ENCODE data around the gene RBBP9. TPM values are rescaled to one million over a fixed set of nuclear protein-coding genes. Genes with fewer than 3 reads are reported as not detected.

RBBP9 gene
- 0.93 and 3.1 TPM in 2 replicates for total RNA-seq (2011; cell fraction: chromatin; rRNA removed; ENCODE audit: low replicate concordance)
- total RNA-seq (2011; cell fraction: nucleolus; rRNA removed): 0.83 and 1.4 TPM in 2 replicates
- 2.3 and 3.9 TPM in 2 replicates for total RNA-seq (2011; cell fraction: nucleoplasm; rRNA removed)
- 1.5 and 1.7 TPM in 2 replicates for total RNA-seq (2014; rRNA removed)
- 2.7 and 2.8 TPM in 2 replicates for total RNA-seq (2014; rRNA removed; fragmentation: Illumina TruSeq; extraction: Trizol)
- total RNA-seq (2015; rRNA removed; fragmentation: Illumina TruSeq; extraction: Trizol): 2.3 and 2.8 TPM in 2 replicates
- 1.4 and 1.5 TPM in 2 replicates for total RNA-seq (2021)
- polyA plus RNA-seq (2011; rRNA removed): 3.2 and 4.4 TPM in 2 replicates
- 1.6 and 1.7 TPM in 2 replicates for polyA plus RNA-seq (2011; cell fraction: cytosol; rRNA removed)
- 3.5 and 5.2 TPM in 2 replicates for polyA plus RNA-seq (2011; cell fraction: nucleus; rRNA removed)
- 1.0 and 1.1 TPM in 2 replicates for polyA plus RNA-seq (2012)
- polyA plus RNA-seq (2014; fragmentation: Illumina TruSeq; extraction: Trizol): 3.0 and 3.1 TPM in 2 replicates
- 1 to 10 TPM in 1 of 2 experiments, under 1 TPM in 1; 0.94 to 2.5 TPM for polyA plus RNA-seq (2014; fragmentation: Nextera tagmentation; extraction: Ambion mirVana)
- polyA plus RNA-seq (2014; rRNA removed): 1.4 and 1.9 TPM in 2 replicates
- polyA minus RNA-seq (2011; rRNA and poly(A)+ RNA removed): 6.0 and 8.1 TPM in 2 replicates
- 1.5 and 3.1 TPM in 2 replicates for polyA minus RNA-seq (2011; cell fraction: cytosol; rRNA and poly(A)+ RNA removed)
- 0.94 and 2.3 TPM in 2 replicates for polyA minus RNA-seq (2011; cell fraction: nucleus; rRNA and poly(A)+ RNA removed)
- Bru-seq, nascent RNA: percentile 53 among the genes with signal in this experiment
- percentile 49 among the genes with signal in this experiment for BruChase-seq, experiment 1, labeled RNA remaining after a 2-hour chase
- BruChase-seq, experiment 2, labeled RNA remaining after a 6-hour chase: percentile 47 among the genes with signal in this experiment
- long read RNA-seq, experiment 1, partial matches to known transcripts: 0 of 2 reads
- long read RNA-seq, experiment 1, other reads (novel, unspliced or antisense): 0 of 2 reads
- long read RNA-seq, experiment 2, partial matches to known transcripts: 0 of 2 reads
- long read RNA-seq, experiment 2, other reads (novel, unspliced or antisense): 2 of 2 reads
- long read RNA-seq, experiment 3: 0 reads

GRCh38 chr20:18496740-18497592 lies at the start of gene RBBP9:
Gene RBBP9 (minus strand): TSS chr20:18497225. CDS start chr20:18497167, 58 bp downstream.
- Histone ChIP-seq H3K9ac (ENCODE audit: insufficient read depth in 1 of 2, low read depth in 2 of 2, low read length in 2 of 2) (peak within 1 kb of the TSS; percentile 55 to 91), H3K27ac (ENCODE audit: extremely low read depth, low read depth, low read length) (no peak within 1 kb of the TSS), H4K20me1 (replicated peaks; ENCODE audit: control insufficient read depth, insufficient read depth, low read length) (no peaks in the 10 kb centered on the region), H3K27me3 (ENCODE audit: control insufficient read depth in 2 of 2, insufficient read depth in 2 of 2, low read length in 2 of 2) (no peaks in the 10 kb centered on the region), H3K79me2 (ENCODE audit: control insufficient read depth, insufficient read depth, low read length) (no peaks in the 10 kb centered on the region), H3K4me2 (ENCODE audit: insufficient read depth, low read length) (peak within 1 kb of the TSS; percentile 83), H3K9me1 (ENCODE audit: control insufficient read depth, insufficient read depth, low read length) (no peaks in the 10 kb centered on the region), H3K4me1 (replicated peaks in 1 of 2; ENCODE audit: control insufficient read depth in 2 of 2, insufficient read depth in 2 of 2, low read length in 2 of 2) (peaks cover 0 to 2% of the 10 kb centered on the region in 2 experiments; a peak in 1 of 5 replicates), H3K4me3 (peak within 1 kb of the TSS; percentile 66), H3K36me3 (ENCODE audit: control insufficient read depth, insufficient read depth, low read length) (no peaks in the 10 kb centered on the region), H3K9me3 (replicated peaks; ENCODE audit: control insufficient read depth, insufficient read depth, low read depth, low read length) (no peaks in the 10 kb centered on the region), H2AFZ (ENCODE audit: low read depth, low read length) (peak within 1 kb of the TSS; percentile 96)
- intact Hi-C loops (cut with micrococcal nuclease) (no loop called here), in situ Hi-C loops (cut with MboI) (no loop called here)
- BruUV-seq (replicated peaks): TSS peak; percentile 65
- DNase-seq (ENCODE audit: extremely low read depth in 1 of 4, low spot score in 3 of 4): peak; percentile 60 to 82 (median 68)
- CTCF ChIA-PET (ENCODE audit: low intra/inter-chr PET ratio): no interaction called here
- peak; percentile 67 for FAIRE-seq
- WGBS (ENCODE audit: insufficient coverage, low coverage, missing lambda C conversion rate): 3% methylated on average over 20 of the region's 31 CpGs
- peak; percentile 100 for ATAC-seq
- POLR2A ChIA-PET: interaction anchor here (0.5 to 2.6 kb wide), 6 partner anchors 9 to 526 kb away, joined by 3 to 8 read pairs (median 4); partner anchors contain the start of genes DZANK1, POLR3F and SEC23B
- TF ChIP-seq HCFC1 (IDR thresholded peaks at IDR 0.05; ENCODE audit: low read depth, low read length): peak; percentile 92
- TF ChIP-seq NFE2L1 (tag; IDR thresholded peaks at IDR 0.05; ENCODE audit: borderline replicate concordance, low read depth): no peak
- TF ChIP-seq EP400 (IDR thresholded peaks at IDR 0.05): peak; percentile 39
- TF ChIP-seq NRF1 (conservative IDR thresholded peaks at IDR 0.05 in 1 of 2, IDR thresholded peaks at IDR 0.05 in 1 of 2): peak; percentile 85 to 88
- peak; percentile 47; the same call in 1 of the 2 replicates for TF ChIP-seq MTA3 (IDR thresholded peaks at IDR 0.05; ENCODE audit: borderline replicate concordance)
- peak; percentile 48; the same call in 1 of the 2 replicates for TF ChIP-seq CTBP1 (IDR thresholded peaks at IDR 0.05; ENCODE audit: borderline replicate concordance)
- TF ChIP-seq NBN (IDR thresholded peaks at IDR 0.05; ENCODE audit: low read depth): no peak
- no peak for TF ChIP-seq CBX5 (IDR thresholded peaks at IDR 0.05; ENCODE audit: borderline replicate concordance, low read depth)
- peak; percentile 54; the same call in 1 of the 2 replicates for TF ChIP-seq CREB3L1 (IDR thresholded peaks at IDR 0.05; ENCODE audit: borderline replicate concordance, low read depth)
- TF ChIP-seq ZNF224 (CRISPR knock-in tag; IDR thresholded peaks at IDR 0.05): no peak
- no peak for TF ChIP-seq CCAR2 (IDR thresholded peaks at IDR 0.05; ENCODE audit: low read depth, low read length)
- TF ChIP-seq TSC22D4 (tag; IDR thresholded peaks at IDR 0.05): no peak
- peak; percentile 13; the same call in 1 of the 2 replicates for TF ChIP-seq JUND (IDR thresholded peaks at IDR 0.05; ENCODE audit: borderline replicate concordance, low read depth, low read length)
- no peak for TF ChIP-seq JUND (tag; IDR thresholded peaks at IDR 0.05; ENCODE audit: borderline replicate concordance, low read depth, low read length)
- TF ChIP-seq TEAD2 (tag; IDR thresholded peaks at IDR 0.05): no peak
- peak; percentile 60; the same call in 1 of the 2 replicates for TF ChIP-seq GABPB1 (CRISPR knock-in tag; IDR thresholded peaks at IDR 0.05)
- TF ChIP-seq RB1 (IDR thresholded peaks at IDR 0.05; ENCODE audit: low read depth): peak; percentile 37; the same call in 1 of the 2 replicates

Data from K562 (cell line).